SK-N-MC (cell line): ENCODE results near the gene PLSCR3.

Experiments
- EZH2 ChIP-seq: fragments of 200-600 bp; sonication (generic); IDR thresholded peaks from one replicate; pipeline ENCODE4 v1.6.1; 2017; ENCODE audit warnings: antibody characterized with exemption
- POLR2AphosphoS5 ChIP-seq: IDR thresholded peaks from 2 replicates; pipeline ENCODE4 v1.6.1; 2012; ENCODE audit warnings: mild to moderate bottlenecking, low read depth, low read length, borderline replicate concordance

DNA sequence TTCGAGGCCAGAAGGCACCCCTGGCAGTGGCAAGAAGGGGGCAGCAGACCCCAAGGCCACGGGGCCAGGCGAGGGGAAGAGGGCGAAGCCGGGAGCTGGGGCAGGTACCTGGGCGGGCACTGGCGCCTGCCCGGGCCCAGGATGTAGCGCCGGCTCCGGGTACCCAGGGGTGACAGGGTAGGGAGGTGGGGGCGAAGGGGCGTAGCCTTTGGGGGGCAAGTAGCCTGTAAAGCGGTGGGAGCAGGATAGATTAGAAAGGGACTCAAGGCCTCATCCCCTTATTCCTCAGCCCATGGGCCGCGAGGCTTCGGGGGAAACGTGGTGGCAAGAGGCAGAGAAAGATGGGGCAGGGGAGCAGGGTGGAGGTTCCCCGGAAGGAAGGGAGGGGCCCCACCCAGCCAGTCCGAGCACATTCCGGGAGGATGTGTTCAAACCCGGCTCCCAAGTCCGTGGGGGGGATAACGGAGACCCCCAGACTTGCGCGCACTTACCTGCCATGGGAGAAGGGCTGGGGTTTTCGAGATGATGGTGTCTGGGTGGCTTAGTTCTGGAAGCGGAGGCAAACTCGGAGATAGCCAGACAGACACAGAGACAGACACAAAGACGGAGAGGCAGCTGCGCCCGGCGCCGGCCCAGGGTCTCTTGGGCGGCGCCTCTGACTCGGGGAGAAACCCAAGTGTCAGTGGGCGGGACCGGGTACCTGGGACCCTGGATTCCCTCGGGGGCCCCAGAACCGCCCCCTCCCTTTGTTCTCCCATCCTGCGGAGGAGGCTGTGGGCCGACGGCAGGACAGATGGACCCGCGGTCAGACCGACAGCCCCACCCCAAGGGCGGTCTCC is 493 bp downstream of the PLSCR3 start:
- TF ChIP-seq EZH2 = no peak
- no peak for TF ChIP-seq POLR2AphosphoS5
